A673 (cell line): ENCODE measurements around the gene LCN10. TPM values are rescaled to one million over a fixed set of nuclear protein-coding genes. Genes with fewer than 3 reads are reported as not detected.
A peak's percentile ranks its signal among the peaks of the same experiment; 100 is the strongest.

ENCODE experiments used
- BruUV-seq: library from RNA; stranded (reverse); fragments of 400-500 nt; replicated peaks from 2 replicates; lab custom pipeline; 2021; lab: Mats Ljungman, UMichigan
- CTCF ChIA-PET: fragments of 300-600 bp; sonication (Branson Sonifier 250); formaldehyde crosslinking; loops from one replicate; lab custom pipeline; 2022; ENCODE audit warnings: antibody characterized with exemption; lab: Charles Lee
- POLR2A ChIA-PET: fragments of 300-600 bp; sonication (Branson Sonifier 250); formaldehyde crosslinking; loops from one replicate; lab custom pipeline; 2022; ENCODE audit warnings: antibody characterized with exemption; ENCODE audit not compliant: low non-redundant PET; lab: Charles Lee
- DNase-seq: peaks from one replicate; pipeline ENCODE4 v3.0.0-alpha.2; 2015; ENCODE audit warnings: low spot score
- H3K27ac ChIP-seq: fragments of 200-600 bp; sonication (generic); 2 replicates; pipeline ENCODE4 v1.5.1; 2016; ENCODE audit warnings: mixed run types, low read depth, mild to moderate bottlenecking, mixed read lengths, antibody characterized with exemption, low read length; ENCODE audit not compliant: poor library complexity, severe bottlenecking
- H3K27me3 ChIP-seq: fragments of 200-600 bp; sonication (generic); replicated peaks from 2 replicates; pipeline ENCODE4 v1.6.1; 2017; ENCODE audit warnings: mixed run types, low read depth, mild to moderate bottlenecking, mixed read lengths, antibody characterized with exemption, low read length; ENCODE audit not compliant: insufficient read depth, poor library complexity
- H3K36me3 ChIP-seq: fragments of 200-600 bp; sonication (generic); 2 replicates; pipeline ENCODE4 v1.6.1; 2016; ENCODE audit warnings: mixed run types, mild to moderate bottlenecking, mixed read lengths, antibody characterized with exemption, low read length; ENCODE audit not compliant: insufficient read depth, poor library complexity, severe bottlenecking
- H3K4me1 ChIP-seq: fragments of 200-600 bp; sonication (generic); 2 replicates; pipeline ENCODE4 v1.6.1; 2017; ENCODE audit warnings: mixed run types, mild to moderate bottlenecking, mixed read lengths, antibody characterized with exemption, low read length; ENCODE audit not compliant: insufficient read depth, poor library complexity, severe bottlenecking
- H3K4me3 ChIP-seq: fragments of 200-600 bp; sonication (generic); 2 replicates; pipeline ENCODE4 v1.5.1; 2016; ENCODE audit warnings: low read depth, mixed run types, mild to moderate bottlenecking, mixed read lengths, low read length; ENCODE audit not compliant: poor library complexity, severe bottlenecking
- H3K9me3 ChIP-seq: fragments of 200-600 bp; sonication (generic); 2 replicates; pipeline ENCODE4 v1.6.1; 2016; ENCODE audit warnings: mixed run types, low read depth, mild to moderate bottlenecking, mixed read lengths, antibody characterized with exemption, low read length; ENCODE audit not compliant: poor library complexity, severe bottlenecking
- EZH2 ChIP-seq: fragments of 200-600 bp; sonication (generic); IDR thresholded peaks from 2 replicates; pipeline ENCODE4 v1.6.1; 2017; ENCODE audit warnings: borderline replicate concordance, low read depth, mild to moderate bottlenecking, mixed read lengths, antibody characterized with exemption, low read length; ENCODE audit not compliant: poor library complexity, severe bottlenecking
- intact Hi-C: fragments of 100-400 bp; cut with micrococcal nuclease; formaldehyde crosslinking; loops from one replicate; pipeline ENCODE4 v1.10.0; 2022; ENCODE audit not compliant: unreplicated experiment
- total RNA-seq: library from RNA; stranded (reverse); gene quantifications from 2 replicates; pipeline ENCODE4 v1.2.3, GENCODE V29; 2021
- TF ChIP-seq, protein P1 (sequence below): fragments of 300-800, 200-600 bp; sonication (generic); conservative IDR thresholded peaks from 2 replicates; pipeline ENCODE4 v1.5.1; 2017; ENCODE audit warnings: low read depth, mild to moderate bottlenecking, antibody characterized with exemption, low read length, moderate library complexity, mixed read lengths

LCN10 gene
- total RNA-seq, 1 experiment from 2014 or later = 0.15 TPM

DNA sequence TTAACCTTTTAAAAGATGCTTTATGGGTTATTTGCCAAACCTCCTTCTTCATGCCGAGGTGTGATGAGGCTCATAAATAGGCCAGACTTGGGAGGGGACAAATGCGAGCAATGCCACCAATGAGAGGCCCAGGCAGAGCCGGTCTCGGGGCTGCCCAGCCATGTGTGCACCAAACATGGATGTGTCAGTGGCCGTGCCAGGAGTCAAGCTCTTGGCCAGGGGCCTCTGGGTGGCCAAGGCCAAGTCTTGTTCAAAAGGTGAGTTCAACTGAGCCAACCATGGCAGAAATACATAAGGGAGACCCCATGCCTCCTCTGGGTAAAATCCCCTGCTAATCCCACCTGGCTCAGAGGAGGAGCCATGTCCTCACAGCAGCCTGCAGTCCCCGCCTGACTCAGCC, 32.5 kb upstream of the LCN10 start:
- Histone ChIP-seq H3K36me3 (no peaks in the 10 kb centered on the region), H3K4me3 (no peak overlapping the region), H3K4me1 (no peaks in the 10 kb centered on the region), H3K9me3 (peaks cover 7% of the 10 kb centered on the region), H3K27me3 (no peaks in the 10 kb centered on the region), H3K27ac (no peak overlapping the region)
- intact Hi-C loops = no loop called here
- DNase-seq = no peak
- TF ChIP-seq, protein P1, sequence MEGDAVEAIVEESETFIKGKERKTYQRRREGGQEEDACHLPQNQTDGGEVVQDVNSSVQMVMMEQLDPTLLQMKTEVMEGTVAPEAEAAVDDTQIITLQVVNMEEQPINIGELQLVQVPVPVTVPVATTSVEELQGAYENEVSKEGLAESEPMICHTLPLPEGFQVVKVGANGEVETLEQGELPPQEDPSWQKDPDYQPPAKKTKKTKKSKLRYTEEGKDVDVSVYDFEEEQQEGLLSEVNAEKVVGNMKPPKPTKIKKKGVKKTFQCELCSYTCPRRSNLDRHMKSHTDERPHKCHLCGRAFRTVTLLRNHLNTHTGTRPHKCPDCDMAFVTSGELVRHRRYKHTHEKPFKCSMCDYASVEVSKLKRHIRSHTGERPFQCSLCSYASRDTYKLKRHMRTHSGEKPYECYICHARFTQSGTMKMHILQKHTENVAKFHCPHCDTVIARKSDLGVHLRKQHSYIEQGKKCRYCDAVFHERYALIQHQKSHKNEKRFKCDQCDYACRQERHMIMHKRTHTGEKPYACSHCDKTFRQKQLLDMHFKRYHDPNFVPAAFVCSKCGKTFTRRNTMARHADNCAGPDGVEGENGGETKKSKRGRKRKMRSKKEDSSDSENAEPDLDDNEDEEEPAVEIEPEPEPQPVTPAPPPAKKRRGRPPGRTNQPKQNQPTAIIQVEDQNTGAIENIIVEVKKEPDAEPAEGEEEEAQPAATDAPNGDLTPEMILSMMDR = no peak
- no peak for TF ChIP-seq EZH2
- no TSS peak for BruUV-seq
- CTCF ChIA-PET = no interaction called here
- POLR2A ChIA-PET = no interaction called here

DNA sequence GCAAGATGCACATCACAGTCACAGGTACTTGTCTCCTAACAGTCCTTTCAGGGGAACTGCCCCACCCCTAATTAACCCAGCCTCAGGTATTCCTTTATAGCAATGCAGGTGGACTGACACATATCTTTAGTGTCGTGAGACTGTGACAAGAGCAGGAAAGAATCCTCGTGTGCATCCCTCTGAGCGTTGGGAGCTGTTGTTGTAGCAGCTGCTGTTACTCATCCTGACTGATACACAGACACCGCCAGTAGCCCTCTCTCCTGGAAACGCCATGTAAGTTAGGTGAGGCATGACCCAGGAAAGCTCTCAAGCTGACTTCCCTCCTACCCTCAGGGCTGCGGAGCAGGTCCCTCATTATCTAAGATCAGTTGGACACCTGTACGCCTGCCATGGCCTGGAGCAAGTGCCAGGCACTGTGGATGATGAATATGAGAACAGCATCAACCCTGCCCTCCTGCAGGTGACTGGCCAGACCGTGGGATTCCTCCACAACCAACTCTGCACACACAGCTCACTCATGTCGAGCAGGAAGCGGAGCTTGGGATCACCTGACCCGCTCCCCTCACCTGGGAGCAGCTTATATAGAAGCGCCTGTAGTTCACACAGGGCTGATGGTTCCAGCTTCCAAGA, 31.8 kb upstream of the LCN10 start:
- BruUV-seq = no TSS peak
- ChIA-PET CTCF (interaction anchor here (0.5 kb wide), 1 partner anchor 190 kb away, joined by 7 read pairs; no protein-coding TSS in a partner anchor), POLR2A (no interaction called here)
- no peak for DNase-seq
- Histone ChIP-seq H3K4me1 (no peaks in the 10 kb centered on the region), H3K27ac (no peak overlapping the region), H3K27me3 (no peaks in the 10 kb centered on the region), H3K36me3 (no peaks in the 10 kb centered on the region), H3K4me3 (no peak overlapping the region), H3K9me3 (peaks cover 7% of the 10 kb centered on the region)
- intact Hi-C loops = no loop called here
- TF ChIP-seq, protein P1 = no peak
- no peak for TF ChIP-seq EZH2

DNA sequence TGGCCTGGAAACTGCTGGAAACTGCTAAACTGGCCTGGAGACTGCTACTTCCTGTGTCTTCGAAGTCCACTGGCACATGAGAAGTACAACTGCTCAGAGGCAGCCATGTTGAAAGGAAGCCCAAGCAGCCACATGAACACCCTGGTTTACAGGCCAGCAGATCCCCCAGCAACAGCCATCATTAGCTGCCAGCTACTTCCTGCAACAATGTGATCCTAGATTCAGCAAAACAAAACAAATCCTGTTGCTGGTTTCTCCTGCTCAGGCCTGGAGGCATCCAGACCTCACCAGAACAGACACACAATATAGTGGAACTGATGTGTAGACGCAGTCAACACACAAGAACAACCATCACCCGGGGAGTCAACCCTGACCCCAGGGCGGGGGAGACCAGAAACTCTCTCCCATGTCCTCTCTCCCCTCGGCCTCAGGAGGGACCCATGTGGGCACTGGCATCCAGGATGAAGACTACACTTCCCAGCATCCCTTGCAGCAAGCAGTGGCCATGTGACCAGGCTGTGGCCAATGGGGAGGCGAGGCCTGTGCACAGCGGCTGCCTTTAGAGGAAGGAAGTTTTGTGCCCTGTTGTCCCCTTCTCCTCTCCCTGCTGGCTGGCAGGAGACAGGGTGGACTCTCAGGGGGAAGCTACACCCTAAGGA, 30.8 kb upstream of the LCN10 start:
- no peak overlapping the region for H3K4me3 ChIP-seq

More for the DNA sequence above, 30.8 kb upstream of the LCN10 start:
- ChIA-PET POLR2A (no interaction called here), CTCF (no interaction called here)
- no peak overlapping the region for H3K27ac ChIP-seq
- BruUV-seq = no TSS peak
- no peak for TF ChIP-seq EZH2
- TF ChIP-seq, protein P1 = no peak
- no peaks in the 10 kb centered on the region for H3K36me3 ChIP-seq
- peaks cover 7% of the 10 kb centered on the region for H3K9me3 ChIP-seq
- intact Hi-C loops = no loop called here
- no peaks in the 10 kb centered on the region for H3K4me1 ChIP-seq
- DNase-seq = peak; percentile 66
- no peaks in the 10 kb centered on the region for H3K27me3 ChIP-seq
